SK-N-MC (cell line): Measurements from ENCODE around the gene AARS2.

Source experiments
- EZH2 ChIP-seq: fragments of 200-600 bp; sonication (generic); IDR thresholded peaks from one replicate; pipeline ENCODE4 v1.6.1; 2017; ENCODE audit warnings: antibody characterized with exemption
- FOXP2 ChIP-seq: optimal IDR thresholded peaks from 2 replicates; pipeline ENCODE3; 2011; ENCODE audit warnings: mild to moderate bottlenecking, moderate library complexity; ENCODE audit not compliant: insufficient read depth; ENCODE audit errors: extremely low read length, control extremely low read depth

DNA sequence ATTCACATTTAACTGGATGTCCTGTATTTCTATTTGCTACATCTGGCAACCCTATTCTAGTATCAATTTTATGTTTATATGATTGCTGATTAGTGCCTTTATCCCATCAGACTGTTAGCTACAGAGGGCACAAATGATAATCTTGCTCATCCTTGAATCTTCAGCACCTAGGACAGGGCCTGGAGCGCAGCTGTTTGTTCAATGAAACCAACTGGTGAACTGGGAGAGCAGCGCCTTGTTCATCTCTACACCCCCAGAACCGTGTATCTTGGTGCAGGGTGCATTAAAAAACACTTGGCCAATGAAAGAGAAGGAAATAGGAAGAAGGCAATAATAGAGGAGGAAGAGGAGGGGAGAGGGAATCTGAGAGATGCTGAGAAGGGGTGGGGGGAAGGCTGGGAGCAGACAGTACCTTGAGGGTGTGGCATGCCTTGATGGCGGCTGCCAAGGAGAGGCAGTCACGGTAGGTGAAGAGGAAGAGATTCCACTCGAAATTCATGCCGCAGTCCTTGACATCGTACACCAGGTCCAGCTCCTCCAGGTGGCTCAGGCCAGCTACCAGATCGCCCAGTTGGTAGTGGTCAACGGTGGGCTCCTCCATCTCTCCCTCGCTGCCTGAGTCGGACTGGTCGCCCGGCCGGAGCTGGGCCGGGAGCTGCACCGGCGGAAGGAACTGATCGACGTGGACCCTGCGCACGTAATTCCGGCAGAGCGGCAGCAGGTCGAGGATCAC lies 27.4 kb downstream of the AARS2 start:
- TF ChIP-seq FOXP2 (no peak), EZH2 (no peak)
